Pancreas (tissue), 10 donors: ENCODE measurements around the gene IQSEC2. TPM values are rescaled to one million over a fixed set of nuclear protein-coding genes. Genes with fewer than 3 reads are reported as not detected.

ENCODE experiments used
- ATAC-seq, 4 donors: fragments of 200-7000 bp; cut with Tn5 transposase; one replicate each; pipeline versions ENCODE4 v1.8.0 to v1.9.1; 2020; ENCODE audit warnings: mild to moderate bottlenecking in 4 of 4, moderate library complexity in 4 of 4
- DNase-seq, 6 donors: peaks; one replicate each; pipeline ENCODE4 v3.0.0-alpha.2; 2020
- FAIRE-seq: peaks from 2 replicates; lab custom pipeline; 2012; peaks lifted over from hg19 to GRCh38; lab: Jason Lieb, UNC
- H3K27ac ChIP-seq, 4 donors: fragments of 200-600 bp; sonication (generic); 1 replicate in 3 of 4; 2 replicates in 1 of 4; pipeline versions ENCODE4 v1.5.0 to v1.8.0; 2020
- H3K27me3 ChIP-seq, 4 donors: fragments of 200-600 bp; one replicate each; pipeline ENCODE4 v1.8.0; 2021
- H3K36me3 ChIP-seq, 3 donors: fragments of 200-600 bp; sonication (generic) in 1 of 3; one replicate each; pipeline versions ENCODE4 v1.5.0 to v1.8.0; 2020 to 2021
- H3K4me1 ChIP-seq, 3 donors: fragments of 200-600 bp; one replicate each; pipeline ENCODE4 v1.8.0; 2021
- H3K4me3 ChIP-seq, 4 donors: fragments of 200-600 bp; sonication (generic) in 2 of 4; one replicate each; pipeline versions ENCODE4 v1.5.0 to v1.8.0; 2020 to 2021
- H3K9me3 ChIP-seq, 4 donors: fragments of 200-600 bp; one replicate each; pipeline ENCODE4 v1.8.0; 2021
- WGBS, 2 donors: extraction: QIAGEN DNeasy Blood & Tissue Kit; methylation state at CpG; one replicate each; pipeline ENCODE4 v1.1.7; 2013; 5-methylcytosine and 5-hydroxymethylcytosine counted together
- intact Hi-C, 3 donors: fragments of 100-400 bp; cut with DNase I; formaldehyde crosslinking; loops; one replicate each; pipeline versions ENCODE4 v1.11.1 to v1.14.2; 2022
- polyA plus RNA-seq, 2 donors: library from polyadenylated mRNA; stranded (reverse); fragments of 200-250 nt; gene quantifications; one replicate each; pipeline ENCODE4 v1.2.3, GENCODE V29; 2013
- total RNA-seq, 6 donors: library from RNA; stranded (reverse); fragmentation: NEBNext Ultra II Directional in 4 of 6; extraction: Animal tissue kit (Norgen Biotek cat#: 25700) in 4 of 6; gene quantifications; one replicate each; pipeline versions ENCODE4 v1.2.1 to v1.2.4, GENCODE V29; 2021 to 2023
- TF ChIP-seq, protein P1 (sequence below), 4 donors: fragments of 200-600 bp; sonication (generic) in 3 of 4; IDR thresholded peaks; one replicate each; pipeline versions ENCODE4 v1.5.0 to v1.8.0; 2021; ENCODE audit warnings: antibody characterized with exemption in 4 of 4
- donor health status: healthy with polysubstance abuse.
- donor health status: DM: no; HTN: no; CAD: no; lungs with moderate emphysema.
- donor health status: DM: no; HTN: no; CAD: no.
- donor health status: control.
- donor health status: control.
- donor health status: Bipolar disorder and iron deficiency.
- donor health status: DM: yes; HTN: yes; CAD: no.
- donor health status: DM: no; HTN: no; CAD: no.
- donor health status: DM: no; HTN: no; CAD: no.
- donor health status: DM: yes; HTN: yes; CAD: no.

The IQSEC2 gene
- total and polyA plus RNA-seq, 8 donors: 7.5 to 13.2 (median 9.7) TPM

DNA sequence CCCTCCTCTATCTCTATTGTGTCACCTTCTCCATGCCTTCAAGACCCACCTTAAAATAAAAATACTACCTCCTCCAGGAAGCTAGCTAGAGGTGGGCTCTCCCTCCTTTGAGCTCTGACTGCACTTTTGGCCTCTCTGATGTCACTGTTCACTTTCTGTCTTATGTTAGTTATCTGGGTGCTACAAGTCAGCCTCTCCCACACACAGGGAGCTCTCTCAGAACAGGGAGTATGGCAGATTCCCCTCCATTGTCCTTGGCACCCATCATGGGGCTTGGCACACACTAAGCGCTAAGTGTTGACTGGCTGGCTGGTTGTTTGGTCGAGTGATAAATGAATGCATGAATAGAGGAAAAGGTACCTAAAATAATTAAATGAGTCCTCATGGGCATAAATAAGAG lies 35.2 kb downstream of the IQSEC2 start:
- DNase-seq (no peak), FAIRE-seq (no peak), ATAC-seq (no peak)
- H3K9me3 ChIP-seq: no peaks in the 10 kb centered on the region
- TF ChIP-seq, protein P1, sequence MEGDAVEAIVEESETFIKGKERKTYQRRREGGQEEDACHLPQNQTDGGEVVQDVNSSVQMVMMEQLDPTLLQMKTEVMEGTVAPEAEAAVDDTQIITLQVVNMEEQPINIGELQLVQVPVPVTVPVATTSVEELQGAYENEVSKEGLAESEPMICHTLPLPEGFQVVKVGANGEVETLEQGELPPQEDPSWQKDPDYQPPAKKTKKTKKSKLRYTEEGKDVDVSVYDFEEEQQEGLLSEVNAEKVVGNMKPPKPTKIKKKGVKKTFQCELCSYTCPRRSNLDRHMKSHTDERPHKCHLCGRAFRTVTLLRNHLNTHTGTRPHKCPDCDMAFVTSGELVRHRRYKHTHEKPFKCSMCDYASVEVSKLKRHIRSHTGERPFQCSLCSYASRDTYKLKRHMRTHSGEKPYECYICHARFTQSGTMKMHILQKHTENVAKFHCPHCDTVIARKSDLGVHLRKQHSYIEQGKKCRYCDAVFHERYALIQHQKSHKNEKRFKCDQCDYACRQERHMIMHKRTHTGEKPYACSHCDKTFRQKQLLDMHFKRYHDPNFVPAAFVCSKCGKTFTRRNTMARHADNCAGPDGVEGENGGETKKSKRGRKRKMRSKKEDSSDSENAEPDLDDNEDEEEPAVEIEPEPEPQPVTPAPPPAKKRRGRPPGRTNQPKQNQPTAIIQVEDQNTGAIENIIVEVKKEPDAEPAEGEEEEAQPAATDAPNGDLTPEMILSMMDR (IDR thresholded peaks at IDR 0.05): no peak
- no peaks in the 10 kb centered on the region for H3K27me3 ChIP-seq
- no peaks in the 10 kb centered on the region for H3K36me3 ChIP-seq
- intact Hi-C loops: no loop called here
- no peak overlapping the region for H3K27ac ChIP-seq
- no peaks in the 10 kb centered on the region for H3K4me1 ChIP-seq
- no peak overlapping the region for H3K4me3 ChIP-seq
- WGBS, 2 donors: 74 to 83% methylated on average over 2 of the region's 2 CpGs

DNA sequence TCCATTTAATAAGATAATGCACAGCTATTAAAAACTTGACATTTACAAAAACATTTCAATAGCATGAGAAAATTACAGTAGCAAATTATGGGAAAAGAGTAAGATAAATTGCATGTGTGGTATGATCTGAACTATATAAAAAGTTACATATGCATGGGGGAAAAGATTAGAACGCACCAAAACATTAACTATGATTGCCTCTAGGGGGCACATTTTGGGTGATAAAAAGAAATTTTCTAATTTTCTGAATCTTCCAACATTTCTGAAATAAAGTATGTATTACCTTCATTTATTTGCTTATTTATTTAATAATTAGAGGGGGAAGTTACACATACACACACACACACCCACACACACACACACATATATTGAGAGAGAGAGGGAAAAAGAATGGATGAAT lies 36.8 kb downstream of the IQSEC2 start:
- 58 to 74% methylated on average over 1 of the region's 1 CpG for WGBS, 2 donors
- Histone ChIP-seq H3K4me1 (no peaks in the 10 kb centered on the region), H3K27me3 (no peaks in the 10 kb centered on the region), H3K4me3 (no peak overlapping the region), H3K36me3 (no peaks in the 10 kb centered on the region), H3K27ac (no peak overlapping the region), H3K9me3 (no peaks in the 10 kb centered on the region)
- FAIRE-seq (peak; percentile 81), DNase-seq (no peak), ATAC-seq (no peak)
- TF ChIP-seq, protein P1 (IDR thresholded peaks at IDR 0.05): no peak
- intact Hi-C loops: loop anchor here in 1 of 3 donors (5.0 kb wide), 1 partner anchor 52 kb away; no protein-coding TSS in a partner anchor

DNA sequence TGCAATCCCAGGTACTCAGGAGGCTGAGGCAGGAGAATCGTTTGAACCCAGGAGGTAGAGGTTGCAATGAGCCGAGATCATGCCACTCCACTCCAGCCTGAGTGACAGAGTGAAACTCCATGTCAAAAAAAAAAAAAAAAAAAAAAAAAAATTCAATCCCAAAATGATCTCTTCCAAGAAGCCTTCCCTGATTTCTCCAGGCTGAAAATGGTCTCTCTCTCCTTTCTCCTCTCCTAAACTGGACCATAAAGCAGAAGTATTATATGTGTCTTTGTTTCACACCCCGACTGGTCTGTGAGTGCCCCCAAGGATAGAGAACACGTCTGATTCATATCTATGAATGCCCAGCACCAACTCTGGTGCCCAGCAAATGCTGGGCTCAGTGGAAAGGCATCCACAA lies 39.1 kb downstream of the IQSEC2 start:
- no peak for FAIRE-seq
- 76 to 88% methylated on average over 4 of the region's 4 CpGs for WGBS, 2 donors

DNA sequence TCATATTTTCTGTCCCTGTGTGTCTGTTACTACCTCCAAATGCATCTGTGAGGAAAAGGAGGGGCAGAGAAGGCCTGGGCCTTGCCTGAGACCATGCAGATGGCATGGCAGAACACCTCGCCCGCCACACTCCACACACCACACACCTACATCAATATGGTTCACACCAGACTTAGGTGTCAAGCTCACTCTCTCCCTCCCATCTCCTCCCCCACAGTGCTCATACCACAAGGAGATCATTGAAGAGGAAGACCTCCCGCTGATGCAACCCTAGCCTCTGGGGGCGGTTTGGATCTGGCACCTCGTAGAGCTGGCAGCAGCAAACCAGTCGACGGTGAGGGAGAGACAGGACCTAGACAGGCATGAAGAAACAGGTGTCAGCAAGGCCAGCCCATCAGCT lies 39.8 kb downstream of the IQSEC2 start:
- no peak for FAIRE-seq
- no peaks in the 10 kb centered on the region for H3K27me3 ChIP-seq
- H3K4me3 ChIP-seq: no peak overlapping the region
- intact Hi-C loops: loop anchor here in 1 of 3 donors (5.0 kb wide), 1 partner anchor 49 kb away; no protein-coding TSS in a partner anchor
- ATAC-seq: no peak
- no peaks in the 10 kb centered on the region for H3K9me3 ChIP-seq
- H3K4me1 ChIP-seq: no peaks in the 10 kb centered on the region
- H3K36me3 ChIP-seq: peaks cover 0 to 6% (median 0%) of the 10 kb centered on the region in 3 donors
- DNase-seq: no peak
- TF ChIP-seq, protein P1 (IDR thresholded peaks at IDR 0.05): no peak
- H3K27ac ChIP-seq: no peak overlapping the region
- 86 to 93% methylated on average over 7 of the region's 7 CpGs for WGBS, 2 donors

More for the DNA sequence above, 39.1 kb downstream of the IQSEC2 start:
- DNase-seq (no peak), ATAC-seq (no peak)
- TF ChIP-seq, protein P1 (IDR thresholded peaks at IDR 0.05): no peak
- Histone ChIP-seq H3K27me3 (no peaks in the 10 kb centered on the region), H3K4me3 (no peak overlapping the region), H3K4me1 (no peaks in the 10 kb centered on the region), H3K36me3 (peaks cover 0 to 6% (median 0%) of the 10 kb centered on the region in 3 donors), H3K27ac (no peak overlapping the region), H3K9me3 (no peaks in the 10 kb centered on the region)
- intact Hi-C loops: loop anchor here in 1 of 3 donors (5.0 kb wide), 1 partner anchor 50 kb away; no protein-coding TSS in a partner anchor

DNA sequence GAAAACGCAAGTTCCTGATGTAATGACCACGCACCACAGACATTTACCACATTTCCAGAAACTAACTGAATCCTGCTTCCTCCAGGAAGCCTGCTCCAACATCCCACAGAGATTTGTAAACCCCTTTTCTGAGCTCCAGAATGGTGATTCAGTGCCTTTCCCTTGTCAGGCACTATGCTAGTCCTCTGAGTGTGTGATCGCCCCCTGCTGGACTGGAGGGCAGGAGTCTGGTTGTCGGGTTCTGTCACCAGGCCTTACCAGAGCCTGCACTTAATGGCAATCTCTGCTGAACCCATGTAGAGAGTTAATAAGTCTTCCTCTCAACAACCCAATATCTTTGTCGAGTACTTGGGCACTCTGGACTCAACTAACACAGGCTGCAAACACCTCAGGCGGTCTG lies 41.9 kb downstream of the IQSEC2 start:
- 83 to 92% methylated on average over 6 of the region's 6 CpGs for WGBS, 2 donors
- H3K4me3 ChIP-seq: no peak overlapping the region
- TF ChIP-seq, protein P1 (IDR thresholded peaks at IDR 0.05): no peak
- H3K4me1 ChIP-seq: no peaks in the 10 kb centered on the region
- H3K27me3 ChIP-seq: no peaks in the 10 kb centered on the region
- no peak overlapping the region for H3K27ac ChIP-seq
- ATAC-seq (no peak), FAIRE-seq (no peak), DNase-seq (no peak)
- H3K9me3 ChIP-seq: no peaks in the 10 kb centered on the region
- intact Hi-C loops: no loop called here
- peaks cover 0 to 6% (median 0%) of the 10 kb centered on the region in 3 donors for H3K36me3 ChIP-seq
